HG03520 (cell line): Measurements from ENCODE around the gene IQCN.

Experiments used
- ATAC-seq: cut with Tn5 transposase; IDR thresholded peaks from one replicate; pipeline ENCODE4 v1.9.1; 2021; ENCODE audit warnings: mild to moderate bottlenecking, moderate library complexity; ENCODE audit not compliant: unreplicated experiment

Gene IQCN

DNA sequence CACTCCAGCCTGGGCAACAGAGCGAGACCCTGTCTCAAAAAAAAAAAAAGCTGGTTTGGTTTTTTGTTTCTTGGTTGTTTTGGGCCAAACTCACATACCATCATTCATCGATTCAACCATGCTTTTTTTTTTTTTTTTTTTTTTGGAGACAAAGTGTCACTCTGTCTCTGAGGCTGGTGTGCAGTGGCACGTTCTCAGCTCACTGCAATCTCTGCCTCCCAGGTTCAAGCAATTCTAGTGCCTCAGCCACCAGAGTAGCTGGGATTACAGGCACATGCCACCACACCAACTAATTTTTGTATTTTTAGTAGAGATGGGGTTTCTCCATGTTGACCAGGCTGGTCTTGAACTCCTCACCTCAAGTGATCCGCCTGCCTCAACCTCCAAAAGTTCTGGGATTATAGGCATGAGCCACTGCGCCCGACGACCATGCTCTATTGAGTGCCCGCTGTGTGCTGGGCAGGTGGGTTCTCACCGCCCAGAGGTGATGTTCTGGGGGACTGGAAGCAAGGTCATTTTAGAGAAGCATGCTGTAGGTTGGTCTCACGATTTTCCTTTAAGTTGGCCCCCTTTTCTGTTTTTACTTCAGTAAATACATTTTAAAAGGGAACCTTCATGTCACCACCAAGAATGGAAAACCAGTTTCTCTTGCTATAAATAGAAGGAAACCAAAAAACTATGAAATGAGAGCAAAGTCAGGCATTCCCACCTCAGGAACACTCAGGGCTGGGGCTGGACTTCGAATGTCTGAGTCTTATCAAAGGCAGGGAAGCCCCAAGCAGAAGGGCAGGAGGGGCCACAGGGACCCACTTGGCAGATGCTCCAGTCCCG lies 15.4 kb upstream of the IQCN start:
- no peak for ATAC-seq

DNA sequence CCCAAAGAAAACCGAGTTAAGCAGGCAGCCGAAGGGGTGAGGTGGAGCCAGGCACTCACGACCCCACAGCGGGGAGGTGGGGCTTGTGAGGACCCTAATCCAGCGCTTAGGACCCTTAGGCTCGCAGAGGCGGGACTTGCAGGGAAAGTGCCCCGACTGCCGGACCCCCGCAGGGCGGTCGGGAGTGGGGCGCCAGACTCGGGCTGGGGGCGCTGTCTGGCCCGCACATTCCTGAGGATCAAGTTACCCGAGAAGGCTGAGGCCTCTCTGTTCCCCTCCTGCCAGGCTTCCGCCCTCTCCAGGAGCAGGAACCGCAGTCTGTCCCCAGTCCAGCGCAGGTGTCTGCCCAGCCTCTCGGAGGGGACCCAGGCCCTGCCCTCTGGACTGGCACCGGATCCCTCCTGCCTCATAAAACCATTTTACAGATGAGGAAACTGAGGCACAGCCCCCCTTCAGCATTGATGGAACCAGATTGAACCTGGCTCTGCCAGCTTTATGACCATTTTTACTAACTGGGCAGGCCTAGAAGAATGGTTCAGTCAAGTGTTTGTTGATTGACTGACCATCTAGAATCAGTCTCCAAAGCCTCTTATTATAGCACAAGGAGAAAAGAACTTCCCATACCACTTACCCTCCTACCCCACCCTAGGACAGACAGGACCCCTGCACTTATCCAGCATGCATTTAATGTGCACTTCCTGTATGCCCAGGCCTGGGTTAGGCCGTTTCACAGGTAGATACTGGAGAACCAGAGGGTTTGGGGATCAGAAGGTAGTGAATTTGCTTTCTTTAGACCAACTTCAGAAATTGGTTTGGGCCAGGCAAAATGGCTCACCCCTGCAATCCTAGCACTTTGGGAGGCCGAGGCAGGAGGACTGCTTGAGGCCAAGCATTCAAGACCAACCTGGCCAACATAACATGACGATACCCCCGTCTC lies 13.9 kb upstream of the IQCN start:
- no peak for ATAC-seq

DNA sequence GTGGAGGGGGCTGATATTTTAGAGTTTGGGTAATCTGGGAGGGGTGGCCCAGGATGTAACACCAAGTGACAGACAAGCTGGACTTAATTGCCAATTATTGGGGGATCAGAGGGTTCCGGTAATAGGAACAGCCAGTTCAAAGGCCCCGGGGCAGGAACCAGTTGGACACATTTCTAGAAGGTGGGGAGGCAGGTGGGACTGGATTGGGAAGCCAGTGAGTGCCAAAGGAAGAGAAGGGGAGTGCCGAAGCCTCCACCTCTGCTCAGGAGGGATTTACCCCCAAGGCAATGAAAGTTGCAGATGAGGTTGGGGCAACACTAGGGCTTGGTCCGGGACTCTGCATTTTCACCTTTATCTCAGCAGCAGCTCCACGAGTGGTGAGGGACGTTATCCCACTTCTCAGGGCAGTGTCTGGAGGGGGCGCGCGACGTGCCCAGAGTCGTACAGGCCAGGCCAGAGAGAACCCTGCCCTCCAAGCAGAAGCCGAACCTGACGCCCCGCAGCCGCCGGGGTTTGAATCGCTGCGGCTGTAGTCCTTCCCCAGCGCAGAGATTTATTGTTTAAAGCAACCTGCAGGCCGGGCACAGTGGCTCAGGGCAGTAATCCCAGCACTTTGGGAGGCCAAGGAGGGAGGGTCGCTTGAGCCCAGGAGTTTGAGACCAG lies 12.9 kb upstream of the IQCN start:
- ATAC-seq = no peak

DNA sequence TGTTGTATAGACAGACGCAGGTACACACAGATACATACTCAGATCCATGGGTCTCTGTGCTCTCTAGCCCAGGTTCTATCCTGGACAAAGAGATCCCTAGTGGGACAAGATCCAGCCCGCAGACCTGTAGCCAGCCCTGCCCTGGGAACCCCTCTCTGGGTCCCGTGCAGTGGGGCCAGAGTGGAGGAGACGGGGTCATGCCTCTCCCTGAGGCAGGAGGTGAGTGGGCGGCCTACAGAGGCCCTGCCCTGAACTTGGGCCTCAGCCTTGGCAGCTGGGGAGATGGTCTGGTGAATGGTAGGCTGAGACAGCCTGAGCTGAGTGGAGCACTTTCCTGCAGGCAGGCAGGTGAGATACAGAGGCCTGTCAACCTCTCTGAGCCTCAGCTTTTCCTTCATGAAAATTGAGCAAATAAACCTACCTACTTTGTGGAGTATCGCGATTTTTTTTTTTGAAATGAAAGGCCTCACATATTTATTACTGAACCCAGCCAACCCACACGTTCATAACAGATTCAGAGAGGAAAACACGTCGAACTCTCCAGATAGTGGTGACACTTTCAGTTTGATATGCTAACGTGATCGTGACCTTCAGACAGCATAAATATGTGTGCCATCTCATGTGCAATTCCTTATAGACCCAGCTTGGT lies 10.6 kb upstream of the IQCN start:
- no peak for ATAC-seq

DNA sequence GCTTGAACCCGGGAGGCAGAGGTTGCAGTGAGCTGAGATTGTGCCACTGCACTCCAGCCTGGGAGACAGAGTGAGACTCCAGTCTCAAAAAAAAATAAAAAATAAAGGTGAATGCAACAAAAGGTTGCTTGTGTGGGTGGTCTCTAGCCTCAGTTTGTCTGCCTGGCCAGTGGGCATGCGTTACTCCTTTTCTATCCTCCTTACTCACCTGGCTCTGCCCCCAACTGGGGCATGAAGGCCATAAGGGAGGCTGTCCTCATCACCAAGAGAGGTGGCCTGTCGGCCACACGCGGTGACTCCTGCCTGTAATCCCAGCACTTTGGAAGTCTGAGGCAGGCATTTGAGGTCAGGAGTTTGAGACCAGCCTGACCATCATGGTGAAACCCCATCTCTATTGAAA lies 9.1 kb upstream of the IQCN start:
- no peak for ATAC-seq

DNA sequence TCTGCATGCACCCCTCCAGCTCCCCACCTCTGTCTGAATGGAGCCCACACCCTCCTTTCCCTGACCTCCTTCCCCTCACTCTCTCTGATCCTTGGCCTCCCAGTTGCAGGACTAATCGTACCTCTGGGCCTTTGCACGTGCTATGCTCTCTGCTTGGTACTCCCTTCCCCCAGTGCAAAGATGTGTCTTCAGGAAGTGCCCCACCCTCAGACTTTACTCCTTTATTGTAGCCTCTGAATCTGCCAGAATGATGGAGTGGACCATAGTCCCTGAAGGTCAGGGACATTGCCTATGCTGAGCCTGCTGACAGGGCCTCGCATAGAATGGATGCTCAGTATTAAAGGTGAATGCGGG lies 8.5 kb upstream of the IQCN start:
- no peak for ATAC-seq

DNA sequence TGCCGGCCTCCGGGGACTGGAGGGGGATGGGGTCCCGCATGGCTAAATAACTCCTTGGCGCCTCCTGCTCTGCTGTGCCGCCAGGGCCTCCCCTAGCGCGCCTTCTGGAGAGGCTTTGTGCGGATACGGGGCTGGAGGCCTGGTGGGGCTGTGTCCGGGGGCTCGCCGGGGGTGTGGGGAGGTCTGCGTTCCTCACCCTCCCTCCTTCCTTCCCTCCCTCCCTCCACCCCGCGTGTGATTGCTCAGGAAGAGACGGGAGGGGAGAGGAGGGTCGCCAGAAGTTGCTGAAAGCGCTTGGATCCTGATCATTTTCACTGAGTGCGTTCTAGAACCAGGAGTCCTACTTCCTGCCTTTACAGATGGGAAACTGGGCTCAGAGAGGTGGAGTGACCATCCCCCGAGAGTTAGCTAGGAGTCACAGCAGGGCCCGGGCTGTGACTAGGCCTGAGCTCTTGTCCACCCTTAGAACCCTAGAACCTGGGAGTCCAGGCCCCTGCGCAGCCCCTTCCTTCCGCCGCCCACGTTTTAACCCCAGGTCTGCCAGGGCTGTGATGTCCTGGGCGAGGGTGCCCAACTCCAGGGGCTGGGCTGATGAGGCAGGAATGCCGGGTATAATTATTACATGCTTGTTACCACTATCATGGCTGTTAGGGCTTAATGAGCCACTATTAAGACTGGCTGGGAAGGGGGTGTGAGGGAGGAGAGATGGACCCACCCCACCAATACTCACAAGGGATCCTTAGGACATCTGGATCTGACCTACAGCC lies 8.0 kb upstream of the IQCN start:
- no peak for ATAC-seq

DNA sequence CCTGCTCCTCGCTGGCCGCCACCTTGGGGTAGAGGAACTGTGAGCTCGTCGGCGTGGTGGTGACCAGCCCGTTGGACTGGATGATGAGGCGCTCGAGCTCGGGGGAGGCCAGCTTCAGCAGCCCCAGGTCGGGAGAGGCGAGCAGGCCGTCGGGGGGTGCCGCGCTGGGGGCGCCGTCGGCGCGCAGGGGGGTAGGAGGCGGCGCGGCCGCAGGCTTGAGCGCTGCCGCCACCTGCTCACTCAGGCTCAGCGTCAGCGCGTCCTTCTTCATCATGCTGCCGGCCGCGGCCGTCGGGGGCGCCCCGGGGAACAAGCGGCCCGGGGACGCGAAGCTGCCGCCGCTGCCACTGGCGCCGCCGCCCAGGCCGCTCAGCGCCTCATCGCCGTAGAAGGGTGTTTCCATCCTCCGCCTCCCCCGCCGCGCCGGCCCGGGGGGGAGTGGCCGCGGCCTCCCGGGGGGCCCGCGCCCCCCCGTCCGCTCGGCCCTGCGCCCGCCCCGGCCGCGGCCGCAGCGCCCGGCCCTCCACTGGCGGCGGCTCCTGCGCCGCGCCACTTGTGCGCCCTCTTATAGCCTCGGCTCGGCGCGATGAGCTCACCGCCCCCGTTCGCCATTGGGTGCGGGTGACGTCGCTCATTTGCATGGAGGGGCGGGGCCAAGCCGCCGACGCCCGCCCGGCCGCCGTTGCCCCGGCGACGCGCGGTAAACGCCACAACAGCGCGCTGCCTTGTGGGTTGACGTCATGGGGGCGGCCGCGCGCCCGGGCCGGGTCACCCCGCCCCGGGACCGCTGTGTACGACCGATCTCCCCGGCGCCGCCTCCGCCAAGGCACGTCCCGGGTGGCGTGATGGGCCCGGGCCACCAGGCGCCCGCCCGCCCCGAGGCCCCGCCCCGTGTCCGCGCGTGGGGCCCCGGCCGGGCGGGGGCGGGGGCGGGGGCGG lies 7.1 kb upstream of the IQCN start, which contains the start of gene JUND:
Gene JUND (minus strand): TSS at position 541 of the 939 bp plus-strand sequence. CDS start 138 bp downstream, at position 403.
- ATAC-seq = peak; percentile 49

DNA sequence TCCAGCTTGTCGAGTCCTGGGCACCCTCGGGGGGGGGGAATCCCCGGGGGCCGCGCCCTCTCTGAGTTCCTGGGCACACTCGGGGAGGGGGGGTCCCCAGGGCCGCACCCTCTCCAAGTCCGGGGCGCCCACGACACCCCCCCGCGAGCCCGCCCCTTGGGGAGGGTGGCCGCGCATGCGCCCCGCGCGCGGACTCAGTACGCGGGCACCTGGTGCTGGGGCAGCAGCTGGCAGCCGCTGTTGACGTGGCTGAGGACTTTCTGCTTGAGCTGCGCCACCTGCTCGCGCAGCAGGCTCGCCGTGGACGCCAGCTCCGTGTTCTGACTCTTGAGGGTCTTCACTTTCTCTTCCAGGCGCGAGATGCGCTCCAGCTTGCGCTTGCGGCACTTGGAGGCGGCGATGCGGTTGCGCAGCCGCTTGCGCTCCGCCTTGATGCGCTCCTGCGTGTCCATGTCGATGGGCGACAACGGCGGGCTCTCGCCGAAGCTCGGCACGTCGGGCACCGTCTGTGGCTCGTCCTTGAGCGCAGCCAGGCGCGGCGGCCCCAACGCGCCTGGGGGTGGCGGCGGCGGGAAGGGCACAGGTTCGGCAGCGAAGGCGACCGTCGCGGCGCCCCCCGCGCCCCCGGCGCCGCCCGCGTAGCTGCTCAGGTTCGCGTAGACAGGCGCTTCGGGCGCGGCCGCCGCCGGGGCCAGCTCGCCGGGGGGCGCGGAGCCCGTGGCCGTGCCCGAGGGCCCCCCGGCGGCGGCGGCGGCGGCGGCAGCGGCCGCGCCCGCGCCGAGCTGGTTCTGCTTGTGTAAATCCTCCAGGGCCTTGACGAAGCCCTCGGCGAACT lies 6.2 kb upstream of the IQCN start:
- ATAC-seq = peak; percentile 1

DNA sequence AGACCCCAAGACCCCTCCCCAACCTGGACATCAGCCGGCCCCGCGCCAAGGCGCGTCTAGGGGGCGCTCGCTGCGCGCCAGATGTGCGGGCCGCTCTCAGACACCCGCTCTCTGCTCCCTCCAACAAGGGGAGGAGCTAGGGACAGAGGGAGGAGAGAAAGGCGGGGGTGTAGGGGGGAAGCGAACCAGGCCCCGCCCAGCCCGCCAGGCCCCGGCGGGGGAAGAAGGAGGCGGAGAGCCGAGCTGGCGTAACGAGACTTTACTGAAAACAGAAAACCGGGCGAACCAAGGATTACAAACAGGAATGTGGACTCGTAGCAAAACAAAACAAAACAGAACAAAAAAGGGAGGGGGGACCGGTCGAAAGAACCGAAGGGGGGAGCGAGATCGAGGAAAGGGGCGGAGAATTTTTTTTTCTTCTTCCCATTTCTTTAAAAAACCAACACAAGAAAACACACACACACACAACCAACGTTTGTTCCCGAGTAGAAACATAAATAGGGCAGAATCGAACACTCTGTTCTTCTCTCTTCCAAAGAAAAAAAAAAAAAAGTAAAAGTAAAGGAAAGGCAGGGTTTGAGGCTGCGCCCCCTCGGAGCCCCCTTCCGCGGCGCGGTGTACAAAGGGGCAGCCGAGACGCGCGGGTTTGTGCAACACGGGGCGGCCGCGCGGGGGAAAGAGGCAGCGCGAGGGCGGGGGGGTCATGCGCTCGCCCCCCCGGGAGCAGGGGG lies 5.4 kb upstream of the IQCN start:
- peak; percentile 20 for ATAC-seq

DNA sequence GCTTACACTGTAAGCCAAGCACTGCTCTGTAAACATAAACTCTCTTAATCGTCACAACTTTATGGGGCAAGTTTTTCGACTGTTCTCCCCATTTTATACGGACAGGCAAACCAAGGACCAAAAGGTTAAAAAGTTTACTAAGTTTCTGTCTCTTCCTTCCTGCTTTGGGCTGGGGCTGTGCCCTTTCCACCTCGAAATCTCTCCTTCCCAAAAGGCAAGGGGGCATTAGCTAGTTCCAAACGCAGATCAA lies 4.9 kb upstream of the IQCN start:
- ATAC-seq = no peak

DNA sequence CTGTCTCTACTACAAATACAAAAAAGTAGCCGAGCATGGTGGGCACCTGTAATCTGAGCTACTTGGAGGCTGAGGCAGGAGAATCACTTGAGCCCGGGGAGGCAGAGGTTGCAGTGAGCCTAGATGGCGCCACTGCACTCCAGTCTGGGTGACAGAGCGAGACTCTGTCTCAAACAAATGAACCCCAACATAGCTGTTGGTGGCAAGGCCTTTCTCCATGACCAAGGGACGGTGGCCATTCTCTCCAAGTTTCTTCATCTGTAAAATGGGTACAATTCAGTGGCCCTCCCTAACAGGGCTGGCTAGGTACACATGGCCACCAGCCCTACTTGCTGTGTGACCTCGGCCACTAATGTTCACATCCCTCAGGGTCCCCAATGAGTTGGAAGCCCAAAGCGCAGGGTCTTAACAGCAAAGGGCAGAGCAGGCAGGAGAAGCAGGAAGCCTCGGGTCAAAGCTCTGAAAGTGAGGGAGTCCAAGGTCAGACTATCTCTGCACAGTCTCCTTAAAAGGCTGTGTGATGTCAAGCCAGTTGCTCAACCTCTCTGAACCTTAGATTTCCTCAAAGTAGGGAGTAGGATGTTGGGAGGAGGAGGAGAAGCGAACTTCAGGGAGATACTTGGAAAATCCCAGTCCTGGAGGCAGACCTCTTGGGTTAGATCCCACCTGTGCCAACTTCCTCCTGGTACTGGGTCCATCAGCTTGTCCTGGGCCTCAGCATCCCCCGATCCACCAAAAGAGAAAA lies 4.4 kb upstream of the IQCN start:
- ATAC-seq = no peak

DNA sequence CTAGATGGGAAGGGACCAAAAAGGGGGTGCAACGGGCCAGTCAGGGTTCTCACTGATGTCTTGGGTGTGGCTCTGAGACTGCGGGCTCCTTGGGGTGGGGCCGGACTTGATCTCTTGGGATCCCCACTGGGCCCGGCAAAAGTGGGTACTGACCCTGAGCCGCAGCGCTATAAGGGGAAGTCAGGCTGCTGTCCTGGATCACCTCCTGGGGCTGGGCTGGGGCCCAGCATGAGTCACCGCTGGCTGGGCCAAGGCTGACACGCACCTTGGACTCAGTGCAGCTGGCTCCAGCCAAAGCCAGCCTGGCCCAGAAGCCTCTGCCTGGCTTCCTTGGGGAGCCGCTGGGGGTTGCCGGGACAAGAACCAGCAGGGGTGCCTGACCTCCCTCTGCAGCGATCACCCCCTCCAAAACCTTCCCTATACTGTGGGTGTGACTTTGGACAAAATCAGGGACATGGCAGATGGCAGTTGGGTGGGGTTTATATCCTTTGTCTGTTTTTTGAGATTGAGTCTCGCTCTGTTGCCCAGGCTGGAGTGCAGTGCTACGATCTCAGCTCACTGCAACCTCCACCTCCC lies 617 bp upstream of the IQCN start:
- ATAC-seq = no peak

DNA sequence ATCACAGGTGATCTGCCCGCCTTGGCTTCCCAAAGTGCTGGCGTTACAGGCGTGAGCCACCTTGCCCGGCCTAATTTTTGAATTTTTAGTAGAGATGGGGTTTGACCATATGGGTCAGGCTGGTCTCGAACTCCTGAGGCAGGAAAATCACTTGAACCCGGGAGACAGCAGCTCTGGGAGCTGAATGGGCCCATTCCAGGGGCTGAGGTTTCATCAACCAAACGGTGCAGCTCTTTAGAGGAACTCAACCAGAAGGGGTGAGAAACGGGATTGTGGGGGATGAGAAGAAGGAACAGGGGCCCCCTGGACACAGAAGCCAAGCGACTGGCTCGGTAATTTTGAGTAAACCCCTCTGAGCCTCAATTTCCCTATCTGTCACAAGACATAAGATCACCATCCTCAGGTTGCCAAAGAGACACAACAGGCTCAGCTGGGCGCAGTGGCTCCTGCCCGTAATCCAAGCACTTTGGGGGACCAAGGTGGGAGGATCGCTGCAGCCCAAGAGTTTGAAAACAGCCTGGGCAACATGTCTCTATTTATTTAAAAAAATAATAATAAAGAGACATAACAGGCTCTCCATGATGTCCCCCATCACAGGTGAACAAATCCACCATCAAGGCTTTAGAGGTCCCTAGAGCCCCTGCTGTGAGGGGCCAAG lies 562 bp downstream of the IQCN start:
- no peak for ATAC-seq

DNA sequence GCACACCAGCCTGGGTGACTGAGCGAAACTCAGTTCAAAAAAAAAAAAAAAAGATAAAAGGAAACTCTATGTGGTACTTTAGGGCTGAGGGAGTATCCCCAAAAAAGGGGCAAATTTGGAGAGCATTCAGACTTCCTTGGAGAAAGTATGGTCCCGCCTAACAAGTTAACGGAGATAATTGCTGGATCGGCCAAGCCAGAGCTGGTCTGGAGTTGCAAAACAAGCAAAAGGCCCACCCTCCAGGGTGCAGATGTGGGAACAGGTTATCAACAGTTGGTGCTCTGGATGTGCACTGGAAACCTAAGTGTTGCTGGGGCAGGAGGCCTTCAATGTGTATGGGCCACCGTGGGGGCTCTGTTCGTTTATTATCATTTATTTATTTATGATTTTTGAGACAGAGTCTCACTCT lies 2.8 kb downstream of the IQCN start:
- no peak for ATAC-seq

DNA sequence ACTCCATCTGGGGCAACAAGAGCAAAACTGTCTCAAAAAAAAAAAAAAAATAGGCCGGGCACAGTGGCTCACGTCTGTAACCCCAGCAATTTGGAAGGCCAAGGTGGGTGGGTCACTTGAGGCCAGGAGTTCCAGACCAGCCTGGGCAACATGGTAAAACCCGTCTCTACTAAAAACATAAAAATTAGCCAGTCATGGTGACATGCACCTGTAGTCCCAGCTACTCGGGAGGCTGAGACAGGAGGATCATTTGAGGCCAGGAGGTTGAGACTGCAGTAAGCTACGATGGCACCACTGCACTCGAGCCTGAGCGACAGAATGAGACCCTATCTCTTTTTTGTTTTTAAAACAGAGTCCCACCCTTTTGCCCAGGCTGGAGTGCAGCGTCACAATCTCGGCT lies 3.9 kb downstream of the IQCN start:
- ATAC-seq = no peak
